Measurements from ENCODE around the gene DLGAP4. TPM values are rescaled to one million over a fixed set of nuclear protein-coding genes. Genes with fewer than 3 reads are reported as not detected.

DLGAP4 gene
- total RNA-seq, 1 donor = 18.1 TPM

DNA sequence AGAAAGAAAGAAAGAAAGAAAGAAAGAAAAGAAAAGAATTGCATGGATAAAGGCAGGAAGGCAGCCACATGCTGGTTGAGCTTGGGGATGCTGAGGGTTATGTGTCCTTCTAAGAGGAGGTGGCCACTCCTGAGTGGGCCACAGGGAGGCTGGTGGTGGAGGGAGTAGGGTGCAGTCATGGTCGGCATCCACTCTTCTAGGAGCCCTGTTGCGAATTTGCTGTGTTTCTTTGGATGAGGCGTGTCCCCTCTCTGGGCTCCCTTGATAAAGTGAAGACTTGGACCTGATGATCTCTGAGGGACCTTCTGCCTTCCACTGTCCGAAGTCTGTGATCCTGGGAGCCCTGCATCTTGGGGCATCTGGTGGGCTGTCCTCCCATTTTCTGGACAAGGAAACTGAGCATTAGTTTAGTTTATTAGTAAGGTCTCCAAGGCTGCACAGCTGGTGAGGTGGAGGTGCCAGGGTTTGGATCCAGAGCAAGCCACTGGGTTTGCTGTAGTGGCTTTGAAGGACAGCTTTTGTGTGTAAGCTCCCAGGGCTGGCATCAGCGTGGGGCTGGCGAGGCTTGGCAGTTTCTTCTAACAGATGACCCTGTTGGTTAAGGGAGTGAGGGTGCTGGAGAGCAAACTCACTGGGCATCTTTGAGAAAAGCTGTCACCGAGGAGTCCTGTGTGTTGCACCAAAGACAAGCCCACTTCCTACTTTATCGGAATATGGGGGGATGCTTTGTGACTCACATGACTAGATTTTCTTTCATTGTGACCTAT lies 4.3 kb downstream of the DLGAP4 start:
- Histone ChIP-seq H3K4me2 (ENCODE audit: insufficient read depth, low read length) (no peak overlapping the region), H3K27ac (ENCODE audit: low read depth, low read length) (no peak overlapping the region), H3K4me1 (ENCODE audit: insufficient read depth, low read length) (no peaks in the 10 kb centered on the region), H2AFZ (ENCODE audit: low read length) (no peak overlapping the region), H3K9me3 (ENCODE audit: low read depth, low read length) (no peaks in the 10 kb centered on the region), H3K36me3 (ENCODE audit: insufficient read depth, low read length) (no peaks in the 10 kb centered on the region), H3K79me2 (ENCODE audit: insufficient read depth, low read length) (no peaks in the 10 kb centered on the region), H4K20me1 (ENCODE audit: insufficient read depth, low read length) (no peaks in the 10 kb centered on the region), H3K4me3 (ENCODE audit: insufficient read depth, low read length) (no peak overlapping the region), H3K27me3 (ENCODE audit: insufficient read depth, low read length) (peaks cover 49% of the 10 kb centered on the region)
- TF ChIP-seq, protein P1, sequence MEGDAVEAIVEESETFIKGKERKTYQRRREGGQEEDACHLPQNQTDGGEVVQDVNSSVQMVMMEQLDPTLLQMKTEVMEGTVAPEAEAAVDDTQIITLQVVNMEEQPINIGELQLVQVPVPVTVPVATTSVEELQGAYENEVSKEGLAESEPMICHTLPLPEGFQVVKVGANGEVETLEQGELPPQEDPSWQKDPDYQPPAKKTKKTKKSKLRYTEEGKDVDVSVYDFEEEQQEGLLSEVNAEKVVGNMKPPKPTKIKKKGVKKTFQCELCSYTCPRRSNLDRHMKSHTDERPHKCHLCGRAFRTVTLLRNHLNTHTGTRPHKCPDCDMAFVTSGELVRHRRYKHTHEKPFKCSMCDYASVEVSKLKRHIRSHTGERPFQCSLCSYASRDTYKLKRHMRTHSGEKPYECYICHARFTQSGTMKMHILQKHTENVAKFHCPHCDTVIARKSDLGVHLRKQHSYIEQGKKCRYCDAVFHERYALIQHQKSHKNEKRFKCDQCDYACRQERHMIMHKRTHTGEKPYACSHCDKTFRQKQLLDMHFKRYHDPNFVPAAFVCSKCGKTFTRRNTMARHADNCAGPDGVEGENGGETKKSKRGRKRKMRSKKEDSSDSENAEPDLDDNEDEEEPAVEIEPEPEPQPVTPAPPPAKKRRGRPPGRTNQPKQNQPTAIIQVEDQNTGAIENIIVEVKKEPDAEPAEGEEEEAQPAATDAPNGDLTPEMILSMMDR (IDR thresholded peaks at IDR 0.05; ENCODE audit: extremely low read depth, low read depth, low read length) = no peak
- peak; percentile 89 for DNase-seq (ENCODE audit: insufficient read length, low spot score, missing footprints)

DNA sequence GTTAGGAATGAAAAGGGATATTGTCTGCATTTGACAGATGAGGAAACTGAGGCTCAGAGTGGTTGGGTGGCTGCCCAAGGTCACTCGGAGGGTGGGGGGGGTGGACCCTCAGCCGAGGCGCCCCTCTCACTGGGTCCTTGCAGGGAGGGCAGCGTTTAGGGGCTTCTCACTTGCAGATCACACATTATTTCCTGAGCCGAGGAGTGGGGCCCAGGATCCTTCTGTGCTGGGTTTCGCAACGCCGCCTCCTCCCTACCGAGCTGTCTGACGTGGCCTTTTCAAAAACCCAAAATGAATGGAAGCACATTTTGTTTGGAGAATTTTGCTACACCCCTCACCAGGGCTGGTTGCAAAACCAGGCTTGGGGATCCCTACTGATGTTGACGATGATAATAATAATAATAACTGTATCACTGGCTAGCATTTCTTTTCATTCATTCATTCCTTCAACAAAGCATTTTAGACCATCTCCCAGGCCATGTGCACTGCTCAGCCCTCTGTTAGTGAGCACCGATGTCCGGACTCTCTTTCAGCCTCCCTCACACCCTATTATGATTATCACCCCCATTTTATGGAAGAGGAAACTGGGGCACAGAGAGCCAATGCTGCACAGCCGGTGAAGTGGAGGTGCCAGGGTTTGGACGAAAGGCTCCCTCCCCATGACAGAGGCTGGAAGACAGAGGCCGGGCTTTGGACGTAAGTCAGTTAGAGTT lies 5.2 kb downstream of the DLGAP4 start:
- H3K4me3 ChIP-seq (ENCODE audit: insufficient read depth, low read length) = no peak overlapping the region
- no peaks in the 10 kb centered on the region for H3K36me3 ChIP-seq (ENCODE audit: insufficient read depth, low read length)
- H3K4me2 ChIP-seq (ENCODE audit: insufficient read depth, low read length) = no peak overlapping the region
- DNase-seq (ENCODE audit: insufficient read length, low spot score, missing footprints) = peak; percentile 75
- no peaks in the 10 kb centered on the region for H3K9me3 ChIP-seq (ENCODE audit: low read depth, low read length)
- H3K27ac ChIP-seq (ENCODE audit: low read depth, low read length) = no peak overlapping the region
- H3K27me3 ChIP-seq (ENCODE audit: insufficient read depth, low read length) = peaks cover 43% of the 10 kb centered on the region
- no peaks in the 10 kb centered on the region for H4K20me1 ChIP-seq (ENCODE audit: insufficient read depth, low read length)
- no peaks in the 10 kb centered on the region for H3K79me2 ChIP-seq (ENCODE audit: insufficient read depth, low read length)
- TF ChIP-seq, protein P1 (IDR thresholded peaks at IDR 0.05; ENCODE audit: extremely low read depth, low read depth, low read length) = no peak
- no peak overlapping the region for H2AFZ ChIP-seq (ENCODE audit: low read length)
- no peaks in the 10 kb centered on the region for H3K4me1 ChIP-seq (ENCODE audit: insufficient read depth, low read length)

GRCh38 chr20:36311854-36312723 lies 6.0 kb downstream of the DLGAP4 start:
- Histone ChIP-seq H4K20me1 (ENCODE audit: insufficient read depth, low read length) (no peaks in the 10 kb centered on the region), H3K4me3 (ENCODE audit: insufficient read depth, low read length) (no peak overlapping the region), H3K4me2 (ENCODE audit: insufficient read depth, low read length) (no peak overlapping the region), H2AFZ (ENCODE audit: low read length) (no peak overlapping the region), H3K79me2 (ENCODE audit: insufficient read depth, low read length) (no peaks in the 10 kb centered on the region), H3K27ac (ENCODE audit: low read depth, low read length) (no peak overlapping the region), H3K27me3 (ENCODE audit: insufficient read depth, low read length) (peaks cover 36% of the 10 kb centered on the region), H3K4me1 (ENCODE audit: insufficient read depth, low read length) (no peaks in the 10 kb centered on the region), H3K36me3 (ENCODE audit: insufficient read depth, low read length) (no peaks in the 10 kb centered on the region), H3K9me3 (ENCODE audit: low read depth, low read length) (no peaks in the 10 kb centered on the region)
- DNase-seq (ENCODE audit: insufficient read length, low spot score, missing footprints) = peak; percentile 69
- TF ChIP-seq, protein P1 (IDR thresholded peaks at IDR 0.05; ENCODE audit: extremely low read depth, low read depth, low read length) = no peak

Data from osteoblast (primary cell).